Hematopoietic multipotent progenitor cell treated with erythropoietin and hydrocortisone succinate and interleukin-3 and kit ligand, for 17 days (in vitro differentiated cells): ENCODE data around the gene DDX31.
"Not testable (repeated sequence)": the region's sequence is repeated elsewhere in the genome, so short reads cannot be mapped to it uniquely, and the experiment has no call there.

Experiments
- DNase-seq: peaks from one replicate; pipeline ENCODE4 v3.0.0-alpha.2; 2015; ENCODE audit warnings: low spot score

Gene DDX31

GRCh38 chr9:132579427-132579798, 90.4 kb downstream of the DDX31 start:
- no peak for DNase-seq

GRCh38 chr9:132578367-132578932, 91.3 kb downstream of the DDX31 start:
- no peak for DNase-seq

GRCh38 chr9:132577119-132577518, 92.7 kb downstream of the DDX31 start:
- no peak for DNase-seq

GRCh38 chr9:132575811-132576210, 94.0 kb downstream of the DDX31 start:
- no peak for DNase-seq

GRCh38 chr9:132575005-132575609, 94.7 kb downstream of the DDX31 start:
- peak; percentile 8 for DNase-seq

- DNase-seq: no peak
Observed at GRCh38 chr9:132572921-132573320, 96.9 kb downstream of the DDX31 start.

- no peak for DNase-seq
Observed at GRCh38 chr9:132571806-132572600, 97.8 kb downstream of the DDX31 start.

GRCh38 chr9:132568787-132569186, 101.0 kb downstream of the DDX31 start:
- DNase-seq: not testable (repeated sequence)

GRCh38 chr9:132564526-132564925, 105.3 kb downstream of the DDX31 start:
- no peak for DNase-seq

GRCh38 chr9:132562306-132562573, 107.5 kb downstream of the DDX31 start:
- no peak for DNase-seq

GRCh38 chr9:132560616-132561202, 109.1 kb downstream of the DDX31 start:
- no peak for DNase-seq

GRCh38 chr9:132559711-132560110, 110.1 kb downstream of the DDX31 start:
- no peak for DNase-seq

- no peak for DNase-seq
Observed at GRCh38 chr9:132557159-132557558, 112.6 kb downstream of the DDX31 start.

GRCh38 chr9:132556714-132557113, 113.1 kb downstream of the DDX31 start:
- DNase-seq: no peak

- DNase-seq: no peak
Observed at GRCh38 chr9:132556235-132556634, 113.5 kb downstream of the DDX31 start.

GRCh38 chr9:132555528-132555927, 114.3 kb downstream of the DDX31 start:
- DNase-seq: no peak

- no peak for DNase-seq
Observed at GRCh38 chr9:132554755-132555154, 115.0 kb downstream of the DDX31 start.

- DNase-seq: no peak
Observed at GRCh38 chr9:132552041-132552440, 117.7 kb downstream of the DDX31 start.

- DNase-seq: no peak
Observed at GRCh38 chr9:132551556-132551955, 118.2 kb downstream of the DDX31 start.

- no peak for DNase-seq
Observed at GRCh38 chr9:132548751-132549640, 120.8 kb downstream of the DDX31 start.

GRCh38 chr9:132547976-132548730, 121.6 kb downstream of the DDX31 start:
- DNase-seq: no peak

GRCh38 chr9:132547436-132547835, 122.3 kb downstream of the DDX31 start:
- DNase-seq: no peak
